ENCODE results near the gene MIA2.

The MIA2 gene

DNA sequence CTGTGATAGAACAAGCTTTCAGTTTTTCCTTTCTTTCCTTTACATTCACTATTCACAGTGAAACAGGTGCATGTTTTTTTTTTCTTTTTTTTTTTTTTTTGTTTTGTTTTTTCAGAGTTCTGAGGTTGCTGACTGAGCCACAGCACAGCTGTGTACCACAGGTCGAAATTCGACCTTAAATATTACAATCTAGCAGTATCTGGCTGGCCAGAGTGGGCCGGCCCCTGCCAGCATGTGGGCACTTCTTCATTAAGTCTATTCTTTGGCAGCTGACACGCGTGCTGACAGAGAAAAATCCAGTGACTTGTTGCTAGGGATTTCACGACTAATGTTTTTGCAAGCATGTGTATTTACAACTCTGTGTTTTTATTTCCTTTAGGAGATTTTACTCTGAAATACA lies 164.7 kb downstream of the MIA2 start:
- H3K4me3 ChIP-seq (ENCODE audit: control insufficient read depth, low read depth, low read length): no peak overlapping the region
- no peak for DNase-seq (ENCODE audit: low read depth)
- TF ChIP-seq, protein P1, sequence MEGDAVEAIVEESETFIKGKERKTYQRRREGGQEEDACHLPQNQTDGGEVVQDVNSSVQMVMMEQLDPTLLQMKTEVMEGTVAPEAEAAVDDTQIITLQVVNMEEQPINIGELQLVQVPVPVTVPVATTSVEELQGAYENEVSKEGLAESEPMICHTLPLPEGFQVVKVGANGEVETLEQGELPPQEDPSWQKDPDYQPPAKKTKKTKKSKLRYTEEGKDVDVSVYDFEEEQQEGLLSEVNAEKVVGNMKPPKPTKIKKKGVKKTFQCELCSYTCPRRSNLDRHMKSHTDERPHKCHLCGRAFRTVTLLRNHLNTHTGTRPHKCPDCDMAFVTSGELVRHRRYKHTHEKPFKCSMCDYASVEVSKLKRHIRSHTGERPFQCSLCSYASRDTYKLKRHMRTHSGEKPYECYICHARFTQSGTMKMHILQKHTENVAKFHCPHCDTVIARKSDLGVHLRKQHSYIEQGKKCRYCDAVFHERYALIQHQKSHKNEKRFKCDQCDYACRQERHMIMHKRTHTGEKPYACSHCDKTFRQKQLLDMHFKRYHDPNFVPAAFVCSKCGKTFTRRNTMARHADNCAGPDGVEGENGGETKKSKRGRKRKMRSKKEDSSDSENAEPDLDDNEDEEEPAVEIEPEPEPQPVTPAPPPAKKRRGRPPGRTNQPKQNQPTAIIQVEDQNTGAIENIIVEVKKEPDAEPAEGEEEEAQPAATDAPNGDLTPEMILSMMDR (conservative IDR thresholded peaks at IDR 0.05; ENCODE audit: control insufficient read depth, insufficient read depth, low read depth, low read length): no peak

DNA sequence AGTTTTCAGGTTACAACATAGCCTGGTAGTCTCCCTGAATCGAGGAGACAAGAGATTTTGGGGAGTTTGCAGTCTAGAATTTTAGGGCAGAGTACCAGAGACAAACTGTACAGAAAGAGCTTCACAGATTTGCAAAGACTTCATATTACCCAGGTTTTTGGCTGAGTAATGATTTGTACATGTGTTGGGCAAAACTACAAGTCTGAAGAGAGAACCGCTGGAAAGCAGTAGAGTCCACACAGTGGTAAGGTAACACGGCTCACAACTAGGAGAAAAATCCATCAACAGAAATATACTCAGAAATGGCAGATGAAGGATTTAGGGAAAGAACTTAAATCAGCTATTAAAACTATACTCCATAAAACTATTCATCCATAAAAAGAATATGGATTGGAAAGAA lies 172.8 kb downstream of the MIA2 start:
- TF ChIP-seq, protein P1 (conservative IDR thresholded peaks at IDR 0.05; ENCODE audit: control insufficient read depth, insufficient read depth, low read depth, low read length): no peak
- DNase-seq (ENCODE audit: low read depth): peak; percentile 27
- H3K4me3 ChIP-seq (ENCODE audit: control insufficient read depth, low read depth, low read length): no peak overlapping the region

DNA sequence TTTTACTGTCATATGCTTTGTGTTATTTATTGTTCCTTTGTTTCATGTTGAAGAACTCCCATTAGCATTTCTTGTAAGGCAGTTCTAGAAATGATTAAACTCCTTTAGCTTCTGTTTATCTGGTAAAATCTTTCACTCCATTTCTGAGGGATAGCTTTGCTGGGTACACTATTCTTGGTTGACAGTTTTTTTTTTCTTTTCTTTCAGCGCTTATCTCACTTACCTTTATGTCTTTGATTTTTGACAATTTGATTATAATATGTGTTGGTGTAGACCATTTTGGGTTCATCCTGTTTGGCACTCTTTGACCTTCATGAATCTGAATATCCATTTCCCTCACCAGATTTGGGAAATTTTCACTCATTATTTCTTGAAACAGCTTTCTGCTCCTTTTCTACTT lies 182.4 kb downstream of the MIA2 start:
- TF ChIP-seq, protein P1 (conservative IDR thresholded peaks at IDR 0.05; ENCODE audit: control insufficient read depth, insufficient read depth, low read depth, low read length): no peak
- H3K4me3 ChIP-seq (ENCODE audit: control insufficient read depth, low read depth, low read length): no peak overlapping the region
- DNase-seq (ENCODE audit: low read depth): no peak

DNA sequence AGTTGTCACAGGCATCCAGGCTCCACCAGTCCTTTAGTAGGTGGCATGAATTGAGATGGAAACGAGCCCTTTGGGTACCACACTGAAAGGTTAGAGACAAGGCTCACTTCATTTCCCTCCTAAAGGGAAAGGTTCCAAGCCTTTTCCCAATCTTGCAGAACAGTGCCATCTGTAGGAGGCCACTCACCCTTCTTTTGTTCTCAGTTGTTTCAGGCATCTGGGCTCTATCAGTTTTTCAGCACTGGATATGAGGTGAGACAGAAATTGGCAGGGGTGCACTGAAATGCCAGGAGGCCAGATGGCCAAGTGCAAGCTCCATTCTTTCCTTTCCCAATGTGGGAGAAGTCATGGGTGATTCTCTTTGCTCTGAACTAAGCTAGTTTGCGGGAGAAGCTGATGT lies 183.3 kb downstream of the MIA2 start:
- TF ChIP-seq, protein P1 (conservative IDR thresholded peaks at IDR 0.05; ENCODE audit: control insufficient read depth, insufficient read depth, low read depth, low read length): peak; percentile 77
- peak; percentile 72 for DNase-seq (ENCODE audit: low read depth)
- no peak overlapping the region for H3K4me3 ChIP-seq (ENCODE audit: control insufficient read depth, low read depth, low read length)

DNA sequence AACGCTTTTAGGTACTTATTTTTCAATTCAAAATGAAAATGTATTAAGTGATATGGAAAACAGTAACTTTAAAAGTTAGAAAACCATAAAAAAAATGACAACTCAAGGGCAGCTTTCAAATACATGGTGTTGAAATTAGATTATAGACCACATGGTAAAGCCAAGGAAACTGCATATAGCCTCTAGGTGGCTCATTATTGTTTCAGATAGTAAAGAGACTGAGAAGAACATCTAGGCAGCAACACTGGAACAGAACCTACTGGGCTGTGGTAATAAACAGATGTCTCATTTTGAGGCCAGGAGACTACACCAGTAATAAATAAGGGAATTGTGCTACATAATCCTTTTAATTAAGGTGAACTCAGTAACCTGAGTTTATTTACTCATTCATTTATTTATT lies 185.6 kb downstream of the MIA2 start:
- peak; percentile 49 for DNase-seq (ENCODE audit: low read depth)
- TF ChIP-seq, protein P1 (conservative IDR thresholded peaks at IDR 0.05; ENCODE audit: control insufficient read depth, insufficient read depth, low read depth, low read length): peak; percentile 24
- no peak overlapping the region for H3K4me3 ChIP-seq (ENCODE audit: control insufficient read depth, low read depth, low read length)

DNA sequence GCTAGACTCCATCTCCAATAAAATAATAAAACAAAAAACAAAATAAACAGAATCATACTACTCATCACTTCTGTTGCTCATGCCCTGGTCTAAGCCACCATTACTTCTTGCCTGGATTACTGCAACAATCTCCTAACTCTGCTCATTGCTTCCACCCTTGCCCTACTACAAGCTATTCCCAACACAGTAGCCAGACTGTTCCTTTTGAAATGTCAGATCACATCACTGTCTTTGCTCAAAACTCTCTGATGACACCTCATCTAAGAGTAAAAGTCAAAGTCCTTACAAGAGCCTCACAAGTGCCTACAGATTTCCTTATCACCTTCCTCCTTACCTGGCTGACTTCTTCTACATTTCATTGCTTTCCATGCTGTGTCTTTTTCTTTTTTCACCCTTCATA lies 188.5 kb downstream of the MIA2 start:
- TF ChIP-seq, protein P1 (conservative IDR thresholded peaks at IDR 0.05; ENCODE audit: control insufficient read depth, insufficient read depth, low read depth, low read length): no peak
- no peak for DNase-seq (ENCODE audit: low read depth)
- no peak overlapping the region for H3K4me3 ChIP-seq (ENCODE audit: control insufficient read depth, low read depth, low read length)

DNA sequence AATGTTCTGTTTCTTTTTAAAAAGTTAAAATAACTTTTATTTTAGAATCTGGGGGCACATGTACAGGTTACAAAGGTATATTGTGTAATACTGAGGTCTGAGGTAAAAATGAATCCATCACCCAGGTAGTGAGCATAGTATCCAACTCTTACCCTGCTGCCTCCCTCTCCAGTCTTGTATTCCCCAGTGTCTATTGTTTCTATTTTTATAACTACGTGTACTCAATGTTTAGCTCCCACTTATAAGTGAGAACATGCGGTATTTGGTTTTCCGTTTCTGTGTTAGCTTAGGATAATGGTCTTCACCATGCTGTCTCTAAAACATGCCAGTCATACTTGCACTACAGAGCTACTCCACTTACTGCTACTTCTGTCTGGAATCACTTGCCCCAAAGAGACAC lies 190.1 kb downstream of the MIA2 start:
- TF ChIP-seq, protein P1 (conservative IDR thresholded peaks at IDR 0.05; ENCODE audit: control insufficient read depth, insufficient read depth, low read depth, low read length): no peak
- no peak for DNase-seq (ENCODE audit: low read depth)
- no peak overlapping the region for H3K4me3 ChIP-seq (ENCODE audit: control insufficient read depth, low read depth, low read length)

Measured in fibroblast of mammary gland (primary cell).